ENCODE data around the gene MAP3K7. TPM values are rescaled to one million over a fixed set of nuclear protein-coding genes. Genes with fewer than 3 reads are reported as not detected.
"Not testable (repeated sequence)": the region's sequence is repeated elsewhere in the genome, so short reads cannot be mapped to it uniquely, and the experiment has no call there.

The MAP3K7 gene
- total RNA-seq, 1 donor from 2014 or later, result 29.3 TPM

DNA sequence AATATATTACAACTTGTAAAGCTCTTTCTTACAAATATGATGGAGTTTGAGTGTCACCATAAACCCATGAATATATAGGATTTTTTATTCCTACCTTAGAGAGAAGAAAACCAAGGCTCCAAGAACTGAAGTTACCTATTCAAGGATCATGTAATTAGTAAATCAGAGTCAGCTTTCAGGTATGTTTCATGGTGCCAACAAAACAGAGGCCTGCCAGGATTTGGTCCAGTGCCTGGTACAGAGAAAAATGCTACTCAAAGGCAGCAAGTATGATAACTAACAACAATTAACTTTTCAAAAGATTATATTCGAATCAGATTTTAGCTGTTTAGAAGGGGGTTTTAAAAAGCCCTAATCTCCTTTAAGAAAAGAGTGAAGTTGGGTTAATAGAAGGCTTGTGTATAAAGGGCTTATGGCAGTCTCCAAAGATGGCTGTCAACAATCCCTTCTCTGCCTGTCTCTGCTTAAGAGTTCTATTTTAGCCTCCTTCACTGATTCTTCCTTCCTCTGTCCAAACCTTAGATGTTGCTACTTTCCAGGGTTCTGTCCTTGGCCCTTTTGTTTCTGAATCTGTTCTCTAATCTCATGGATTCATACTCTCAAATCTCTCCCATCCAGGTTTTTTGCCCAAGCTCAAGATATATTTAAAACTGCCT lies 7.8 kb downstream of the MAP3K7 start:
- no peak for DNase-seq

DNA sequence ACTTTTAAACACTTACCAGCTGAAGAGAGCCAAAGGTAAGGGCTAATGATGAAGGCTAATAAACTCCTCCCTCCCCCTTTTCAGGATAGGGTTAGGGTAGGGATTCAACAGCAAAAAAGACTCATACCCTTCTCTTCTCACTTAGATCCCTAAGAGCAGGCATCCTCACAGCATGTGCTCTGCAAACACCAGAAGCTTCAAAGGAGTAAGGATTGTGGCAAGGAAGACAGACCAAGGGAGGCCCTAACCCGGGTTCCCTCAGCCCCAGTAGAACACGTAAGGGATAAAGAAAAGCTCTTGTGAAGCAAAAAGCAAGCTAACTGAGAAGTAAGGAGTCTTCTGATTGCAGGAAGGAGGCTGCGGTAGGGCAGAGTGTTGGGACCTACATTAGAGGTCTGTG lies 11.6 kb downstream of the MAP3K7 start:
- no peak for DNase-seq

DNA sequence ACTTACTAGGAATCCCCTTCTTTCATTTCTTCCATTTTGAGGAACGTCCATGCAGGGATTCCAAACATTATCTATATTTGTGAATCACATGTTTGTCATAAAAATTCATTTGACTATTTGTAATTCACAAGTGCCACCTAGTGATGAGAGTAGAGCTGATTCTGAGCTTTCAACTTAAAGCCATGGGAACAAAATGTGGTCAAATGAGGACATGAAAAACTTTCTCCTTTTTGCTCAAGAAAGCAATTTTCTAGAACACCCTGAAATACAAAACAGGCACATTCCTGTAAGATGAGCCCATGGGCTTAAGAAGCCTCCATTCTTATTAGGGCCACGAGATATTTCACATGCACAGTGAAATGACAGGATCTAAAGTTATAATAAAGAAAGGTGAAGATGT lies 12.3 kb downstream of the MAP3K7 start:
- no peak for DNase-seq

DNA sequence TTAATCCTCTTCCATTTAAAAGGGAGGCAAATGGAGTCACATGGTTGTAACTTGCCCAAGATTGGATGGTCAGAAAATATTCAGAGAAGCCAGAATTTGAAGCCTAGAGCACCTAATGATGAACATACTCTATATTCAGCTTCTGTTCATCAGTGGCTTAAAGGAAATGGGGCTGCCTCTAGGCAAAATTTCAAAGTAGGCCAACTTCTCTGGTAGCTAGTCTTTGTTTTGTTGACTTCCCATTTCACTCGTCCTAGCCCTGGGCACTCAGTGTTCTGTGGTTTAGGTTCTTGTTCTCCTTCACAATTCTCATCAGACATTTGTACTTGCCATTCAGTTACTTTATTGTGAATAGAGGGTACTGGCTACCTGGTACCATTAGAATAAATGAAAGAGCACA lies 13.2 kb downstream of the MAP3K7 start:
- no peak for DNase-seq

DNA sequence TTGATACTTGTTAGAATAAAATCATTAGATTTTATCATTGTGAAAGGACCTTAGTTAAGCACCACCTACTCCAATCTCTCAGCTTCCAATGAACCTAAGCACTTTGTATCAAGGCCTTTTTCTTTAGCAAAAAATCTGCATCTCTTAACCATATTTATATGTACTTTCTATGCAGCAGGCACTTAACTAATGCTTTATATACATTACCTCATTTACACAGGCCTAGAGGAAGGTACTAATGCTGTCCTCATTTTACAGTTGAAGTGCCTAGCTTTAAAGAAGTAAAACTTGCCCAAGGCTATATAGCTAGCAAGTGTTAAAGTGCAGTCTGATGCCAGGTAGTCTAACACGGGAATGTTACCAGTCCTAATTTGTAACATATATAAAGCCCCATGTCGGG lies 14.0 kb downstream of the MAP3K7 start:
- no peak for DNase-seq

DNA sequence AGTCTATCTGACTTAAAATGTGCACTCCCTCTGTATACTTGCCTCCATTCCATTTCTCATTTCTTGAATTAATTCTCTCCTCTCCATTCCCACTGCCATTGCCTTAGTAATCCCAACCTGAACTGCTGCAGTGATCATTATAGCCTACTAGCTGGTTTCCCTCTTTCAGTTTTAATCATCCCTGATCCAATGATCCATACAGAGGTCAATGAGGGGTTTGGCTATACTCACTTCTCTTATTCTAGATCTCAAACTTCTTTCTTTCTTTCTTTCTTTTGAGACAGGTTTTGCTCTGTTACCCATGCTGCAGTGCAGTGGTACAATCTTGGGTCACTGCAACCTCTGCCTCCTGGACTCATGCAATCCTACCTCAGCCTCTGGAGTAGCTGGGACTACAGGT lies 17.6 kb downstream of the MAP3K7 start:
- DNase-seq, result no peak

DNA sequence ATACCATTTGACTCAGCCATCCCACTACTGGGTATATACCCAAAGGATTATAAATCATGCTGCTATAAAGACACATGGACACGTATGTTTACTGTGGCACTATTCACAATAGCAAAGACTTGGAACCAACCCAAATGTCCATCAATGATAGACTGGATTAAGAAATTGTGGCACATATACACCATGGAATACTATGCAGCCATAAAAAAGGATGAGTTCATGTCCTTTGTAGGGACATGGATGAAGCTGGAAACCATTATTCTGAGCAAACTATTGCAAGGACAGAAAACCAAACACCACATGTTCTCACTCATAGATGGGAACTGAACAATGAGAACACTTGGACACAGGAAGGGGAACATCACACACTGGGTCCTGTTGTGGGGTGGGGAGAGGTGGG lies 19.2 kb downstream of the MAP3K7 start:
- not testable (repeated sequence) for DNase-seq

DNA sequence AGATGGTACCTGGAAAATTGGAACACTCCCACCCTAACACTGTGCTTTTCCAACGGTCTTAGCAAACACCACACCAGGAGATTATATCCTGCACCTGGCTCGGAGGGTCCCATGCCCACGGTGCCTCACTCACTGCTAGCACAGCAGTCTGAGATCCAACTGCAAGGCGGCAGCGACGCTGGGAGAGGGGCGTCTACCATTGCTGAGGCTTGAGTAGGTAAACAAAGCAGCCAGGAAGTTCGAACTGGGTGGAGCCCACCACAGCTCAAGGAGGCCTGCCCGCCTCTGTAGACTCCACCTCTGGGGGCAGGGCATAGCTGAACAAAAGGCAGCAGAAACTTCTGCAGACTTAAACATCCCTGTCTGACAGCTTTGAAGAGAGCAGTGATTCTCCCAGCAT lies 24.5 kb downstream of the MAP3K7 start:
- DNase-seq, result not testable (repeated sequence)

DNA sequence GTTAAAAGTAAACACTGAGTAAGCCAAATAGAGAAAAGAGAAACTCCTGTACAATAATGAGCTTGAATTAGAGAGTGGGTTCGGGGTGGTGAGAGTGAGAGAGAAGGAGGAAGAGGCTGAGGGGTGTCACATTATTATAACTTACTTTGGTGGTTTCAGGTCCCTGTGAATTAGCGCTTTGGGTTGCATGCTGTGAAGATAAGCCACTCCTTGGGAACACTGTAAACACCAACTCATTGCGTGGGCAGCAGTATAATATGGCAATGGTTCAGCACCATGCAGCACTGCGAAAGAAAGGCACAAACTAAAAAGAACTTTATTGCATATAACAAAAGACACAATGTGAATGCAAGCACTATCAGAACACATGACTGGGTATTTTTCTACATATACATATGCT lies 26.9 kb downstream of the MAP3K7 start:
- no peak for DNase-seq

DNA sequence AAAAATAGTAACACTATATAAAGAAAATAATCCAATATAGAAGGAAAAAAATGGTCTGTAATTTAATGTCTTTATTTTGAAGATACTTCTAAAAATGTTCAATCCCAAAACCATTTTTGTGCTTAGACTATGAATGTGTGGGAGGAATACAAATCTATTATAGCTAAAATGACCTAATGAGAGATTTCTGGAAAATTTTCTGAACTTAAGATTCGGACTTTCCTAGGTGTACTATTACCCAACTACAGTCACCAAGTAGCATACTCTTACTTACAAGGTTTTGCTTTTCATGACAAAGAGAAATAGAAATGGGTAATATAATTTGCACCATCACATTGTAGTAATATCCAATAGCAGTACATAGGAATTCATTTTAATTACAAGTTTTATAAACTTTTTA lies 29.9 kb downstream of the MAP3K7 start:
- DNase-seq, result no peak

DNA sequence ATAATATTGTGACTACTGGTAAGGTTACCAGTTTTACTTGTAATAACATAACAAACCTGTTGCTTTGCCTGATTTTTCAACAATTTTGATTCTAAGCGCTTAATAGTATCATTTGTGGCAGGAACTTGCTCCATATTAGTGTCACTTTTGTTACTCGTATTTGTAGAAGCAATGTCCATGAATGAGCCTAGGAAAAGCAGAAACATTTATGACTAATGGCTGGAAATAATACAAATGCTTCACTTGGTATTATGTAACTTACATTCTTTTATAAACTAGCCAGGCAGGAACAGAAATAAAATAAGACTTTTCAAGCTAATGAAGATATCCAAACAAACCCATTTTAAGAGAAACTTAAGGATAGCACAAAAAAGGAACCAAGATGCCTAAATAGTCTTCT lies 38.9 kb downstream of the MAP3K7 start:
- DNase-seq, result no peak

DNA sequence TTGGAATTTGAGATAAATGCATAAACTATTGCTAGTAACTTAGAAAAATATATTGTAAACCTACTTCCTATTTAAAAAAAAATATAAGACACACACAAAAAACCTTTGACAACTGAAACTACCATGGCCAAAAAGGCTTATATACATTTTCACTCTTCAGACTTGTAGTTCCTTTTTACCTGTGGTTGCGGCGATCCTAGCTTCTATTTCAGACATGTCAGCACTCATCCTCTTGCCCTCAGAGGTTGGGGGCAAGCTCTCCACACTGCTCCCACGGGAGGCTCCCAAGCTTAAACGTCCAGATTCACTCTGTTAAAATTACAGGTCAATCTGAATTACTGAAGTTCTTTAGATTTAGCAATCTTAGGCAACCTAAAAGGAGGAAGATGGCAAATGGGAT lies 39.8 kb downstream of the MAP3K7 start:
- no peak for DNase-seq

DNA sequence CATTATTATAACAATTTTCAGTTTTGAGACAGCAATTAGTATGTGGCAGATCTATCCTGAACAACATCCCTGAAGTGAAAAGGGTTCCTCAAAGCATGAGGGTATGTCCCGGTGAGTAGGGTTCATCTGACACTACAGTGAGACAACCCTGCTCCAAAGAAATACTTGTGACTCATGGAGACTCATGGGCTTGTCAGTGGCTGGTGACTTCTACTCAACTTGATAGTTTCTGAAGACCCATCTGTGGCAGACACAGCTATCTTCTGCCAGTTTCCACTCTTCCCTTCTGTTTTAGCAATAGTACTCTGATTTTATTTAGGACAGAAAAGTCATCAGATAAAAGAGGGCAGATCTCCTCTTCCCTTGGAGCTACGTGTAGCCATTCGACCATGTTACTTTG lies 41.4 kb downstream of the MAP3K7 start:
- no peak for DNase-seq

DNA sequence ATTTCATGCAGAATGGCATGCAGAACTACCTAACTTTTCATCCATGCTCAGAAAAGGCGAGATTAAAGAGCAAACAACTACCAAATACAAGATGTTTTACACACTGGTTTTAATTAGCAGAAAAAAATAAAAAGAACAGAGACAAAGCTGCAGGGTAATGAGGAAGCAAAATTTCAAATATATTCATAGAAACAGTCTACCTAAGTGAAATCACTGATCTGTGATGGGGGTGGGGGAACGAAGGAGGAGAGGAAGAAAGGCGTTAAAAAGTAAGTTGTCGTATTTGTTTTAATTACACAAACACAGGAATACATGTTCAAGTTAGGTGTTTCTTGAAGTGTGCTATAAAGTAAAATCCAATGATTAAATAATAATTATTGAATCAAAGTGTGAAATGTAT lies 42.1 kb downstream of the MAP3K7 start:
- no peak for DNase-seq

DNA sequence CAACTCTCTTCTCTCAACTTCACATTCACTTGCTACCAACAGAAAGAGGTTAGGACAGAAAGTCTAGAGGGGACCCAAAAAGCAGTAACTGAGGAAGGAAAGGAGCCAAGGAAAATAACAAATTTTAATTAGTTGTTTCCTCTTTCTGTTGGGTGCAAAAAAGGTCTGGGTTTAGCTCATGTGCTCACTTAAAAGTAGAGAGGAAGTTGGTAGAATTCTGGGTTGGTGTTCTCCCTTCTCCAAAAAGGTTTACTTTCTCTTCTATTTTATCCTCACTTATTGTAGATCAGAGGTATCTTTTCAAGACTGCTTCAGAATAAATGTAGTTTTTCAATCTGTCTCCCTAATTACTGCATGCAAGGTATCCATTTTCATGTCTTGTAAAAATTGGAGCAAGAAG lies 42.8 kb downstream of the MAP3K7 start:
- DNase-seq, result no peak

DNA sequence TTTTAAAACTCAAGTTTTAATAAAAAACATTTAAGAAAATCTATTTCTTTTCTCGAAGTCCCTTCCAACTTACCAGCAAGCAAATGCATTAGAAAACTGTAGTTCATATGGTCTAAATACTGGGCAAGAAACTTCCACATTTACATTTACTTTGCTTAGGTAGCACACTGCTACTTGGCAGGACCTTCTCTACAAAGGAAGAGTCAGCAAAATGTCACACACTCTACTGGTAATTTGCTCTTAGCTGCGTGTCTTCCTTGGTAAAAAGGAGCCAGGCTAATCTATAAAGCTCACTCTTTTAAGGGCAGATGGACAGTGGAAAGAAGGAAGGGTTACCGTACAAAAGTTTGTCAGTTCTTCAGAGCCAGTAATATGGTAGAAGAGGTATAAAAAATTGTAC lies 45.7 kb downstream of the MAP3K7 start:
- no peak for DNase-seq

DNA sequence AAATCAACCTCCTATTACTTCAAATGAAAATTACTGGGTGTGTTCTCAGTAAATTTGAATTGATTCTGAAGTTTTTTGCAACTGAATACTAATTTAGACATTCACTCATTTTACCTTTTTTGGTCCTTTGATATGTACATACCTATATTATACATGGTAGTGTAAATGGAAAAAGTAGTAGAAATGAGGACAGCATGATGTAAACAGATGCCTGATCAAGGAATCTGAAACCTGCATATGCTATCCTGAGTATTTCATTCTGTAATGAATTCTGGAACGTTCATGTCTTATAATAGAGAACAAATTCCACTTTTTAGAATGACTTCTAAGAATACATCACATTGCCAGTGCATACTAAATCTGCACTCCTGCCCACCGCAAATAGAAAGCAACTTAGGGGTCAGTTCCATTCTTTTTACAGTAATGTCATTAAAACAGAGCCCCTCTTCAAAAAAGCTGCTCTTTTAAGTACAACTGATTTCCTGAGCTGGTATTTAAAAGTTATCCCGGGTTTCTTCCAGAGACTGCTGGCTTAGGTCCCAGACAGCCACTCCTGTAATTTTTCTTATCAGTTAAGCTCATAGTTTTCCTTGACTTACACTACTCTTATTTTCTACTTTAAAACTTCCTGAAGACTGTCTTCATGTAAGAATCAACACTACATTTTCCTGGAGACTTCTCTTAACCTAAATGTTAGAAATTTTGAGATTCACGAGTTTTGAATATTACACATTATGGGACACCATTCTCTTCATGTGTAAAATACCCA lies 48.4 kb downstream of the MAP3K7 start:
- DNase-seq, result no peak

DNA sequence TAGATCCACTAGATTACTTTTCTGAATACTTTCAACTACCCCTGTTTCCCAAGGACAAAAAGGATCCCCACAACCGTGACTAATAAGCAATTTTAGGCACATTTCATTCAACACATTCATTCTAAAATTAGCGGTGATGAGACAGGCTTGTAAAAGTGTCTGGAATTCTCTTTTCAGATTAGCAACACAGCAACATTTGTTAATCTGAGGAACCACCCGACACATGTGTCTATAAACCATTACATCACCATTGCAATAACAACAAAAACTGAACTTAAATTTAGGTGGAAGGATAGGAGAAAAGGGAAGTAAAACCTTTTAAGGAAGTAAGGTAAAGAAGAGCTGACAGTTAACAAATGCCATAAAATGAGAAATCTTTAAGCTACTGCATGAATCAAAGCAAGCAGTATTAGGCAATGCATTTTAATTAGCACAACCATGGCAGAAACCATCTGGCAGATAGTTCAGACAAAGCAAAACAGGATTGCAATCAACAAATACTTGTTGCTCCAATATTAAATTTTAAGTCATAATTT lies 49.1 kb downstream of the MAP3K7 start:
- no peak for DNase-seq

DNA sequence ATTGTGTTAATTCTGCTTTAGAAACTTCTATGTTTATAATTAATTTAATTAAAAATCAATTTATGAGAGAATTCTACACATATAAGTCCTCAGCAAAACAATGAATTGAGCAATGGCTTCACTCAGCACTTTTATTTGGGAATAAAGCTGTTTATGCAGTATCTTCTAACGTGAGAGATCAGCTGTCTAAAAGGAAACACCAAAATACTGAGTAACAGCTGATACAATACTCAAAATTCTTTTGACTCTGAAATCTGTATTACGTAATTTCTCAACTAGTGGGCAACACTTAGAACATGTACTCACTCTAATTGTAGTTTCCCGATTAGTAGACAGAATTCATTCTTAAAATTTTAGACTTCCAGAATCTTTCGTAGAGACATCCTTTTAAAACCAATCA lies 49.8 kb downstream of the MAP3K7 start:
- no peak for DNase-seq

DNA sequence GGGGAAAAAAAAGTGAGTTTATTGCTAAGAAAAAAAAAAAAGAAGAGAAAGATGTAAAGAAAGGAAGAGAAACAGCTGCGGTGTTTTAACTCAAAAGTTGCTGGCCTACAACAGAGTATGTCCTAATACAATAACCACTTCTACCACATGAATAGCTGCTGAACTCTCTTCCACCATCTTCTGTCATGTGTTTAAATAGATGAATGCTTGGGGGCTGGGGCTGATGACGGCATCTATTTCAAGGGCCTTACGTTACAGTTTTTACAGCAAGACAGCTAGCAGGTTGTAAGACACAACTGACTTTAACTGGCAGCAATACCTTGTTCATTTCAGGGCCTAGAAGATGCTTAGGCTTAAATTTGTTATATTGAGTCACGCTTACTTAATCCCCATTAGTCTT lies 50.4 kb downstream of the MAP3K7 start:
- DNase-seq, result no peak

DNA sequence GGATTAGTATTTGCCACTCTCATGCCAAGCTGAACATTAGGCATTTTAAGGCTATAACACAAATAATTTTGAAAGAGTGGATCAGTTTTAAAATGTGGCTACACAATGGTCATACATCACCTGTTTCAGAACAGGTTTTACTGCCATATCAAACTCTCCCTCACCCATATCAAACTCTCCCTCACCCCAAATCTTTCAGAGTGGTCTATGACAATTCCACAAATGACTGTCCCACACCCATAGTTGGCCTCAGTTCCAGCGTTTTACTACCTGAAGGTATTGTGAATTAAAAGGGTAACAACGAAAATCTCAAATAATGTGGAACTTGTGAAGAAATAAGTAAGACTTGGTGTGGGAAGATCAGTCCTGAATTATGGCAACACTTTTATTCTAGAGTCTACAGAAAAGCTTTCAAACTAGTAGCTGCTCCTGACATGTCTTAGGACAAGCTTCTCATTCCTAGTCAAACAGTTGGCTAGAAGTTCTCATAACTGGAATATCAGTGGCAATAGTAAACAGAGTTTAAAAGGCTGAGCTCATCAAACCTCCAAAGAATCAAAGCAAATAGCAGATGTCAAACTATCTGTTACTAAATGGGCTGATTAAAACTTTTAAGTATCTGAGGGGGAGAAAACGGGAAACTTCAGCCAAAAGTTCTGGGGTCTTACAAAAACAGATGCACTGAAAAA lies 52.4 kb downstream of the MAP3K7 start:
- no peak for DNase-seq

DNA sequence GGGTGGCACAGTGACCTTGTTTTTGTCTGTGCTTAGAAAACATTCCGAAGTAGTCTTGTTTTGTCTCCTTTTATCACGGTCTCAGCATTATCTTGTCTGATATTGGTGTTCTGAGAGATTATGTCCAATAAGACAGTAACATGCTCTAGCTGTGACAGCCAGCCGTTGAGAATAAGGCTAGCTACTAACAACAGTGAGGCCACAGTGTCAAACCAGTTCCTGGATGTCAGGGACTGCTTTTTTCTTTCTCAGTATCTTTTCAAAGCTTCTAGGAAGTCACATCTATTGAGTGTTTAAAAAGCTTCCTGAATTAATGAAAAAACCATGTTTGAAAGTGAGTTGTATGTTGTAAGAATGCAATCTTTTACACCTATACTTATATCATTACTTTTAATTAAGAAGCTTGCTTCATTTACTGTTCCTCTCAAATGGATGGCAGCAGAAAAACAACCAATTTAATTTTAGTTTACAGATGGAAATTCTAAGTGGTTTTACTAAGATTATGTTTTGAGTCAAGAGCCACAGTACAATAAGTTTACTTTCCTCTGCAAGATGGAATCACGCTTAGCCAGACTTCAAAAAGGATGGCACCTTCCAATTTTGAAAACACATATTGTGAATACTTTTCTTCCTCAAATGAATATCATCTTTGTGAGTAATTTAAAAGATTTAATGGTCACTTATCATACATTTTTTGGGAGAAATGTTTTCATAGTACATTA lies 53.1 kb downstream of the MAP3K7 start:
- DNase-seq, result no peak

DNA sequence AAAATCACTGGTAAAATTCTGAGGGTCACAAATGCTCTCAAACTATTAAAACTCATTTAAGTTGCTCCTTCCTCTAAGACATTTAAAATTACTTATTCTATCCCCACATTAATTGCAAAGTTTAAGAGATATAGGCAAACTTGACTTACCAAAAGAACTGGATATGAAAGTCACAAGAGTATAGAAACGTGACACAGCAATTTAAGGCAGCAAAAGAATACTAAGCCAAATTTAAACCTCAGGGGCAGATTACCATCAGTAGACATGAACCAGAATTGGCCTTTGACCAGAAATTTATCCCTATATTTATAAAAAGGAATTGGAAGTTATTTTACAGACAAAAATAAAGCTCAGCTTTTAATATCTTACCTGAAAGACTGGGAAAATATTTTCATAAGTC lies 56.0 kb downstream of the MAP3K7 start:
- no peak for DNase-seq
